SH-SY5Y (cell line): ENCODE results near the gene MMAB.

Experiments
- GATA2 ChIP-seq: IDR thresholded peaks from 2 replicates; pipeline ENCODE4 v1.6.1; 2011; ENCODE audit warnings: mild to moderate bottlenecking, low read depth, low read length
- GATA3 ChIP-seq: IDR thresholded peaks from 2 replicates; pipeline ENCODE4 v1.6.1; 2011; ENCODE audit warnings: low read depth, mild to moderate bottlenecking, low read length, moderate library complexity

- TF ChIP-seq GATA3: no peak
- TF ChIP-seq GATA2: no peak
Measured at GRCh38 chr12:109597414-109597794, 24.1 kb upstream of the MMAB start.
